Measurements from ENCODE around the gene UHRF2.

Gene UHRF2

DNA sequence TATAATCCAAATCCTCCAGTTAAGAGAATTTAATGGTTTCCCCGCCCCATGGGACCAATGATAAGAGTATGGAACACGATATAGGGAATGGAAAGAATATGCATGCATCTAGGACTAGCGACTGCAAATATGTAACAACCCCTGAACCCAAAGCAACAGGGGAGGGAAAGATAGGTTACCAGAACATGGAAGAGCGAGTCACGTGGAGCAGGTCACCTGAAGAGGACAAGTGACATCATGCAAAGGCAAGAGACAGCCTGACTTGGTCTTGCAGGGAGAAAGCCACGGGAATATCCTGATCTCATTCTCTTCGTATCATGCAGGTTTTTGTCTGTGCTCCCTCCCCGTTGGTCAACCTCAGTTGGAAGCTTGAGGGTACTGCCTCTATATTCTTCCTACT is 4.7 kb upstream of the UHRF2 start:
- H3K27me3 ChIP-seq (ENCODE audit: control insufficient read depth, insufficient read depth, low read length): peaks cover 22% of the 10 kb centered on the region
- H3K4me1 ChIP-seq (ENCODE audit: control insufficient read depth, insufficient read depth, low read length): no peaks in the 10 kb centered on the region
- H3K4me3 ChIP-seq (ENCODE audit: low read depth, low read length): no peak overlapping the region
- no peaks in the 10 kb centered on the region for H3K36me3 ChIP-seq (ENCODE audit: control insufficient read depth, insufficient read depth, low read length)
- no peak overlapping the region for H3K9ac ChIP-seq (ENCODE audit: low read length)
- no peaks in the 10 kb centered on the region for H3K9me3 ChIP-seq (ENCODE audit: control insufficient read depth, insufficient read depth, low read depth, low read length)
- H3K27ac ChIP-seq (ENCODE audit: low read depth, low read length): no peak overlapping the region

DNA sequence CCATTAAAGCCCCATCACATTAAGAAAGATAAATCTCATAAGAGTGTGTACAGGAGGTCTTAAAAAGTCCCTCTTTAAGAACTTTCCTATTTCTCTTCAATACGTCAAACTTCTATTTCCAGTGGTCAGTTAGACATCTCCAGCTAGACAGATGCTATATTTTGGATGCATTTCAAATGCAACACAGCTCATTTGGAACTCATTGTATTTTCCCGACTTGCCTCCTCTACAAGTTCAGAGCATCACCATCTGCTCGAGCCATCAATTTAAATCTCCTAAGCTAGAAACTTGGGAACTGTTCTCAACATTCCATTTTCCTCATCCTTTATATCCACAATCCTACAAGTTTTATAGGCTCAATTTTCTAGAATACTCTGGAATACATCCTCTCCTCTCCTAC is 3.2 kb upstream of the UHRF2 start:
- H3K9ac ChIP-seq (ENCODE audit: low read length): no peak overlapping the region
- no peaks in the 10 kb centered on the region for H3K36me3 ChIP-seq (ENCODE audit: control insufficient read depth, insufficient read depth, low read length)
- no peak overlapping the region for H3K4me3 ChIP-seq (ENCODE audit: low read depth, low read length)
- no peak overlapping the region for H3K27ac ChIP-seq (ENCODE audit: low read depth, low read length)
- H3K4me1 ChIP-seq (ENCODE audit: control insufficient read depth, insufficient read depth, low read length): peaks cover 5% of the 10 kb centered on the region; the same call in 1 of the 2 replicates
- H3K9me3 ChIP-seq (ENCODE audit: control insufficient read depth, insufficient read depth, low read depth, low read length): no peaks in the 10 kb centered on the region
- peaks cover 31% of the 10 kb centered on the region for H3K27me3 ChIP-seq (ENCODE audit: control insufficient read depth, insufficient read depth, low read length)

DNA sequence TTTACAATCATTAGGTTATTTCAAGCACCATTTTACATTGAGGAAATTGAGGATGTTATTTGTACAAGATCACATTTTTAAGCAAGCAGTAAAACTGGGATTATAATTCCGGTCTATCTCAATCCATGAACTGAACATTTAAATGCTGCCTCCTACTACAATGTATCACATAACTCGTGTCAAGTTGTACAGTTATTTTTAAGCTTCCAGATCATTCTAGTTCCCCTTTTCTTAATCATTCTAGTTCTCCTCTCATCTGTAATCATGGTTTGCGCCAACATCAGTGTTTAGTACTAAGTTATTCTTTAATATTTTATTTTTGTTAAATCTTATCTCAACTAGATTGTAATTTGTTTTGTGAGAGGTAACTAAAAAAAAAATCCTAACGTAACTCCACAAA is 2.4 kb upstream of the UHRF2 start:
- Histone ChIP-seq H3K9ac (ENCODE audit: low read length) (no peak overlapping the region), H3K4me3 (ENCODE audit: low read depth, low read length) (no peak overlapping the region), H3K9me3 (ENCODE audit: control insufficient read depth, insufficient read depth, low read depth, low read length) (no peaks in the 10 kb centered on the region), H3K36me3 (ENCODE audit: control insufficient read depth, insufficient read depth, low read length) (no peaks in the 10 kb centered on the region), H3K27ac (ENCODE audit: low read depth, low read length) (no peak overlapping the region), H3K4me1 (ENCODE audit: control insufficient read depth, insufficient read depth, low read length) (peaks cover 5% of the 10 kb centered on the region; the same call in 1 of the 2 replicates), H3K27me3 (ENCODE audit: control insufficient read depth, insufficient read depth, low read length) (peaks cover 38% of the 10 kb centered on the region)

DNA sequence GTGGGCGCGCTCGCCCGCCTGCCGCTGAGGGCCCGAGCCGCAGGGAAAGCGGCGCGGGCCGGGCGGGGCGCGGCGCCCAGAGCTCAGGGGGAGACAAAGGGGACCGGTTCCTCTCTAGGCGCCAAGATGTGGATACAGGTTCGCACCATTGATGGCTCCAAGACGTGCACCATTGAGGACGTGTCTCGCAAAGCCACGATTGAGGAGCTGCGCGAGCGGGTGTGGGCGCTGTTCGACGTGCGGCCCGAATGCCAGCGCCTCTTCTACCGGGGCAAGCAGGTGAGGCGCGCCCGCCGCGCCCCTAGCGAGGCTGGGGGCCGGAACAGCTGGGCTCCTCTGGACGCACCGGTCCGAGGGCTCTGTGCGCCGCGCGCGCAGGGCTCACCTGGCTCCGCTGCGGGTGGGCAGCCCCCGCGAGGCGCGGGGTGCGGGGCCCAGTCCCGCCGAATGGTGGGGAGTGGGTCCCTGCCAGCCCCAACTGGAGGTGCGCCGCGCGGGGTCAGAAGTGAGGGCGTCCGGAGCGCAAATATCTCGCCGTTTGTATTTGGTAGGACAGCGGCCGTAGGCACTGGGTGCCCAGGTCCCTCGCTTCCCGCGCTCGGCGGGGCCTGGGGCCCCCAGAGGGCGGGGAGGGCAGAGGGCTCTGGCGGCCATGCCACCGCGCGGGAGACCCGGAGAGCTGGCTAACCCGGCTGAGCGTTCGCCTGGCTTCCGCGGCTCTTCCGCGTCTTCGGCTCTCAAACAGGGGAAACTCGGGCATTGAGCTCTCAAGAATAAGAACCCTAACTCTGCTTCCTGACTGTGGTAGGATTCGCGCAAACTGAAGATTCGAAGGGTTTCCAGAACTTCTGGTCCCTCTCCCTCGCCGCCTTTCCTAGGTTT is 607 bp downstream of the UHRF2 start:
- Histone ChIP-seq H3K27ac (ENCODE audit: low read depth, low read length) (peak overlapping the region; percentile 54; the same call in 1 of the 2 replicates), H3K4me1 (ENCODE audit: control insufficient read depth, insufficient read depth, low read length) (peaks cover 11% of the 10 kb centered on the region; the same call in 1 of the 2 replicates)

DNA sequence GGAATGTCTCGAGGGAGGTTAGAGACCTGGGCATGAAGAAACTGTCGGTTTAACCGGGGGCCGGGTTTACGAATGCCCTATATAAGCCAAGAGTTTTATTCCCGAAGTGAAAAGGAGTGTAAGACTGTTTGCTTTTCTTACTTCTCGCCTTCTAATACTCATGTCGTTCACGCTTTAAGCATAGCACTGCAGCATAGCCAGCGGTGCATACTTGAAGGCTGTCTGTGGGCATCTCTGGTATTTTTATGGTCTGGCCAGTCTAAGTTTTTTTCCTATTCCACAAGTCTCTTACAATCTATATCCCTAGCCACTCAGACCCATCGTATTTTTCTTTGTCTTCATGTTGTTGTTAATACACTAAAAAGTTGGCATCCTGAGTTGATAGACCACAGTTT is 1.2 kb downstream of the UHRF2 start:
- peaks cover 3% of the 10 kb centered on the region; the same call in 1 of the 2 replicates for H3K36me3 ChIP-seq (ENCODE audit: control insufficient read depth, insufficient read depth, low read length)
- peaks cover 14% of the 10 kb centered on the region; the same call in 1 of the 2 replicates for H3K4me1 ChIP-seq (ENCODE audit: control insufficient read depth, insufficient read depth, low read length)
- peak overlapping the region; percentile 85 for H3K9ac ChIP-seq (ENCODE audit: low read length)
- H3K27me3 ChIP-seq (ENCODE audit: control insufficient read depth, insufficient read depth, low read length): peaks cover 31% of the 10 kb centered on the region
- H3K9me3 ChIP-seq (ENCODE audit: control insufficient read depth, insufficient read depth, low read depth, low read length): no peaks in the 10 kb centered on the region
- H3K27ac ChIP-seq (ENCODE audit: low read depth, low read length): peak overlapping the region; percentile 54; the same call in 1 of the 2 replicates
- H3K4me3 ChIP-seq (ENCODE audit: low read depth, low read length): peak overlapping the region; percentile 81

More for the DNA sequence above, 607 bp downstream of the UHRF2 start:
- peak overlapping the region; percentile 85 for H3K9ac ChIP-seq (ENCODE audit: low read length)
- H3K27me3 ChIP-seq (ENCODE audit: control insufficient read depth, insufficient read depth, low read length): peaks cover 34% of the 10 kb centered on the region
- H3K9me3 ChIP-seq (ENCODE audit: control insufficient read depth, insufficient read depth, low read depth, low read length): no peaks in the 10 kb centered on the region
- peak overlapping the region; percentile 81 for H3K4me3 ChIP-seq (ENCODE audit: low read depth, low read length)
- H3K36me3 ChIP-seq (ENCODE audit: control insufficient read depth, insufficient read depth, low read length): peaks cover 3% of the 10 kb centered on the region; the same call in 1 of the 2 replicates

DNA sequence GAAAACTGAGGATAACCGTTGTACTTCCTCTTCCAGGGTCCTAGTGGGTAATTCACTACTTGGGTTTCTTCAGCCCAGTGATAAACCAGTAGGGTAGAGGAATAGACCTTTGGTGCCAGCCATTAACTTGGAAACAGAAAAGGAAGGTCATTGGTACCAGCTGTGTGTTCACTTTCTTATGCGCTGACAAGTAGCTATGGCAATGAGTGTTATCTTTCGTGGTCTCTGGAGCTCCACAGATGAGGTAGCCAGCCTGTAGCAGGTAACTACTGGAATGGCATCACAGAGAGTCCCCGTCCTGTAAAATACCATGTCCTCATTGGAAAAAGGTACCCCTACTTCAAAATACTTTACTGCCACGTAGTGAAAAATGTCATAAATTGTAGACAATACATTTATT is 2.3 kb downstream of the UHRF2 start:
- H3K36me3 ChIP-seq (ENCODE audit: control insufficient read depth, insufficient read depth, low read length): peaks cover 3% of the 10 kb centered on the region; the same call in 1 of the 2 replicates
- H3K9me3 ChIP-seq (ENCODE audit: control insufficient read depth, insufficient read depth, low read depth, low read length): no peaks in the 10 kb centered on the region
- no peak overlapping the region for H3K9ac ChIP-seq (ENCODE audit: low read length)
- peak overlapping the region; percentile 81; the same call in 1 of the 2 replicates for H3K4me3 ChIP-seq (ENCODE audit: low read depth, low read length)
- peaks cover 21% of the 10 kb centered on the region for H3K27me3 ChIP-seq (ENCODE audit: control insufficient read depth, insufficient read depth, low read length)
- peaks cover 14% of the 10 kb centered on the region; the same call in 1 of the 2 replicates for H3K4me1 ChIP-seq (ENCODE audit: control insufficient read depth, insufficient read depth, low read length)
- H3K27ac ChIP-seq (ENCODE audit: low read depth, low read length): no peak overlapping the region

DNA sequence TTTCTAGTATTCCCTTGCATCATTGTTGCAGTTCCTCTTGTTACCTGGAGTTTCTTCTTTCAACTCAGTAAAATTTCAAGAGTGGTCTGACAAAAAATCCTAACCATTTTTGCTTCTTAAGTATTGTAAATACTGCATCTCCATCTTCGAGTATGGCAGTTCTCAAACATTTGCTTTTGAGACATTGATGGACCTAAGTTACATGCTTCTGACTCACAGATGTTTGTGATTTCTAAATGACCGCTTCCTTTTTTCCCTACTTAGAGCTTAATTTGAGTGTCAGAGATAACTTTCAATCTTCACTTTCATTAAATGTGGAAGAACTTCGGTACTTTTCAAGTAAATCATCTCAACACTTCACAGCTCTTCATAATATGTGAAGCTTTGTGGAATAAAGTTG is 4.2 kb downstream of the UHRF2 start:
- H3K27me3 ChIP-seq (ENCODE audit: control insufficient read depth, insufficient read depth, low read length): peaks cover 16% of the 10 kb centered on the region
- no peak overlapping the region for H3K9ac ChIP-seq (ENCODE audit: low read length)
- no peaks in the 10 kb centered on the region for H3K9me3 ChIP-seq (ENCODE audit: control insufficient read depth, insufficient read depth, low read depth, low read length)
- peaks cover 12% of the 10 kb centered on the region; the same call in 1 of the 2 replicates for H3K36me3 ChIP-seq (ENCODE audit: control insufficient read depth, insufficient read depth, low read length)
- H3K27ac ChIP-seq (ENCODE audit: low read depth, low read length): no peak overlapping the region
- H3K4me1 ChIP-seq (ENCODE audit: control insufficient read depth, insufficient read depth, low read length): peaks cover 14% of the 10 kb centered on the region; the same call in 1 of the 2 replicates
- H3K4me3 ChIP-seq (ENCODE audit: low read depth, low read length): no peak overlapping the region

- H3K27me3 ChIP-seq (ENCODE audit: control insufficient read depth, insufficient read depth, low read length): peaks cover 16% of the 10 kb centered on the region
- no peak overlapping the region for H3K27ac ChIP-seq (ENCODE audit: low read depth, low read length)
- H3K9me3 ChIP-seq (ENCODE audit: control insufficient read depth, insufficient read depth, low read depth, low read length): no peaks in the 10 kb centered on the region
- no peak overlapping the region for H3K9ac ChIP-seq (ENCODE audit: low read length)
- H3K4me1 ChIP-seq (ENCODE audit: control insufficient read depth, insufficient read depth, low read length): peaks cover 14% of the 10 kb centered on the region; the same call in 1 of the 2 replicates
- H3K36me3 ChIP-seq (ENCODE audit: control insufficient read depth, insufficient read depth, low read length): peaks cover 15% of the 10 kb centered on the region; the same call in 1 of the 2 replicates
- no peak overlapping the region for H3K4me3 ChIP-seq (ENCODE audit: low read depth, low read length)
Measured at GRCh38 chr9:6418764-6419163, 5.8 kb downstream of the UHRF2 start.

DNA sequence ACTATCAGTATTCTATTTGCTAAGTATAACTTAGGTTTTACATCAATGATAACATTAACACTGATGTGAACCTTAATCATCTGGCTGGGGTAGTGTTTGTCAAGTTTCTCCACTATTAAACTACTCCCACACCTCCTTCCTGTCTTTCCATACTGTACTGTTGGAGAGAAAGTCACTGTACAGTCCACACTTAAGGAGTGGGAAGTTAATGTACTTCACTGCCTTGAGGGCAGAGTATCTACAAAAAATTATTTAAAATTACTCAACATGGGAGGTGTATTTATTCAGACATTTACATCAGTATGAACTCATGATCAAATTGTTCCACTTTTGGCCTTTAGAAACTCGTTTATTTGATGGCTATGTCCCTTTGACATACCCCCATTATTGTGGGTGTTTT is 11.9 kb downstream of the UHRF2 start:
- H3K9ac ChIP-seq (ENCODE audit: low read length): no peak overlapping the region
- H3K36me3 ChIP-seq (ENCODE audit: control insufficient read depth, insufficient read depth, low read length): peaks cover 22% of the 10 kb centered on the region
- no peaks in the 10 kb centered on the region for H3K27me3 ChIP-seq (ENCODE audit: control insufficient read depth, insufficient read depth, low read length)
- H3K27ac ChIP-seq (ENCODE audit: low read depth, low read length): no peak overlapping the region
- H3K9me3 ChIP-seq (ENCODE audit: control insufficient read depth, insufficient read depth, low read depth, low read length): no peaks in the 10 kb centered on the region
- H3K4me1 ChIP-seq (ENCODE audit: control insufficient read depth, insufficient read depth, low read length): no peaks in the 10 kb centered on the region
- no peak overlapping the region for H3K4me3 ChIP-seq (ENCODE audit: low read depth, low read length)

GRCh38 chr9:6426117-6426516 is 13.1 kb downstream of the UHRF2 start:
- H3K36me3 ChIP-seq (ENCODE audit: control insufficient read depth, insufficient read depth, low read length): peaks cover 22% of the 10 kb centered on the region
- H3K27me3 ChIP-seq (ENCODE audit: control insufficient read depth, insufficient read depth, low read length): no peaks in the 10 kb centered on the region
- H3K27ac ChIP-seq (ENCODE audit: low read depth, low read length): no peak overlapping the region
- no peaks in the 10 kb centered on the region for H3K4me1 ChIP-seq (ENCODE audit: control insufficient read depth, insufficient read depth, low read length)
- no peaks in the 10 kb centered on the region for H3K9me3 ChIP-seq (ENCODE audit: control insufficient read depth, insufficient read depth, low read depth, low read length)
- no peak overlapping the region for H3K4me3 ChIP-seq (ENCODE audit: low read depth, low read length)
- H3K9ac ChIP-seq (ENCODE audit: low read length): no peak overlapping the region
